ENCODE data around the gene LTBP2.

LTBP2 gene

DNA sequence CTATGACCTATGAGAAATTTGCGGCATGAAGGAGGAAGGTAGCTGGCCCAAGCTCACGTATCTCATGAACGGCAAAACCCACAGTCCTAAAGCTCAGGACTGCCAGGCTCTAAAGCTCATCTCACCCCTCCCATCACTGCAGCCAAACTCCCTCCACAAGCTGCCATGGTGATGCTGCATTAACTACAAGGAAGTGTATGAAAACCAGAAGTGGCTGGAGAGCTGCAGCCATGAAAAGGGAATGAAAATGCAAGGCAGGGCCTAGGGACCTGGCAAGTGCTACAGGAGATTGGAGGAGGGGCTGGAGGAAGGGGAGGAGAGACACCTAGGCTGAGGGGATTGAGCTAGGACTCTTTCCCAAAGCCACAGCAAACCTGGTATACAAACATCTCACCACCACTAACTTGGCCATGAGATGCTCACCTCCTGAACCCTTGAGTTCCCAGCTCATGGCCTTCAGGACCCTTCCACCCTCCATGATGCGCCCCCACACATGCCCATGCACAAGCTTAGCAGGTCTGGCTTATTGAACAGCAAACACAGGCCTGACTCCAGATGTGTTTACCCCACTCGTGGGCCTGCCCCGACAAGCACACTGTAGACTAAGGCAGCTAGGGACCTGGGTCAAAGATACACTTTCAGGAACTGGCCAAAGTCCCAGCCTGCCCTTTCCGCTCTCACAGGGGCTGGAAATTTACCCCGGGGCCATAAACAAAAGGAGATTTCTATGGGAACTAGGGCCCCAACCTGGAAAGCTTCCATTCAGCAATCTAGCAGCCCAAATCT is 42.0 kb downstream of the LTBP2 start:
- DNase-seq: no peak

GRCh38 chr14:74569387-74569786 is 42.6 kb downstream of the LTBP2 start:
- no peak for DNase-seq

DNA sequence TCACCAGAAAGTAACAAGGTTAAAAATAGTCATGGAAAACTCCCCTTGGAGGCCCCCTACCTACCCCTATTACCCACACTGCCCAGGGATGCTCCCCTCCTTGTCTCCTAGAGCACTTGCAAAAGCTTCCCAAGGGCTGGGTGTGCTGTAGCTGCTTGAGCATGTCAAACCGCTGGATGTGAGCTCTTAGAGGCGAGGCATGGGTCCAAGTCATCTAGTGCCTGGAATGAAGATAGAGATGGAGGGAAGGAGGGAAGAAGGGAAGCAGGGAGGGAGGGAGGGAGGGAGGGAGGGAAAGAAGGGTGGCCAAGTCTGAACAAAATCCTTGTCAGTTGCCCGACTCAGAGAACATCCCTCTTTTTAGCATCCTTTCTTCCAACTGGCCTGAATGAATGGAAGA is 43.1 kb downstream of the LTBP2 start:
- DNase-seq: no peak

- no peak for DNase-seq
Measured at GRCh38 chr14:74568380-74568649, 43.7 kb downstream of the LTBP2 start.

DNA sequence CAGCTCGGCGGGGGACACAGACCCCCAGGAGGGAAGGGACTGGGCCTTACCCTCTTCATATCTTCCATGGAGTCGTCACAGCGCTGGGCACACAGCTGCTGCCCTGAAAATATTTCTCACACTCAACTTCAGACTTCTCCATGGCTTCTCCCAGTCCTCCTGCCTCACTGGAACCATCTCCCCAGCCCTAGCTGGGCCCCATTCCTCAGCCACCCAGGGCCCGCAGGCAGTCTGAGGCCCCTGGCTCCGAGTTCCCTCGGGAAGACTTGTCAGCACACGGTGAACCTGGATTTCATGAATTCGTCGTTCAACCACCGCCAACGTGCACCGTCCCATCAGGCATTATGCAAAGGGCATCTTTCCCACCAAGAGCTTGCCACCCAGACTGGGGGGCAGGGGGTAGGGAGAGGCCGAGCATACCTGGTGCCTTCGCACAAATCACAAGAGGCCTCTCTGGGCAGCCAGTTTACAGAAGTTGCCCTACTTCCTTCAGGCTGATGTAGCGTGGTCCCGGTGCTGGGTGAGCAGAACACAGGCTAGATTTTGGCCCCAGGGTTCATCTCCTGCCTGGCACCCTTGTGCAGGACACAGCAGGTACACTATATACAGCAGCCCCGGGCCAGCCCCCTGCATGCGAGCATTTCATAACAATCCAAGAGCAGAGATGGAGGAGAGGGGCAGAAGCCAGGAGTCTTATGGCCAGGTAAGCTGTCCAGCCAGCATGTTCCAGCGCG is 44.2 kb downstream of the LTBP2 start:
- no peak for DNase-seq

DNA sequence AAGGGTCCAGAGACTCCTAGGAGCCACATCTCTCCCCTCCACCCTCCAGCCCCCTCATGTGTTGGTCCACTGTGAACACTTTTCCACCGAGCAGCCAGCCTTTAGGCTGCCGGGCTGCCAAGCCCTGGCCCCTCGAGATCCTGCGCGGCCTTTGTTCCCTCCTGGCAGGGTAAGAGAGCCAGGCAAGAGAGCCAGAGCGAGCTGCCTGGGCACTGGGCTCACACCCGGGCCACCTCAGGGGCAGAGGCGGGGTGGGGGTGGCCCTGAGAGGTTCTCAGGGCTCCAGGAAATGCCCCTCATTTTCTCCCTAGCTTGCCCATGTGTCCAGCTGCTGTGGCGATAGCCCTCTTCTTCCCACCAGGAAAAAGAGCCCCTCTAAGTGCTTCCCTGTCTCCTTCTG is 44.8 kb downstream of the LTBP2 start:
- no peak for DNase-seq

- no peak for DNase-seq
Measured at GRCh38 chr14:74566174-74567141, 45.6 kb downstream of the LTBP2 start.

DNA sequence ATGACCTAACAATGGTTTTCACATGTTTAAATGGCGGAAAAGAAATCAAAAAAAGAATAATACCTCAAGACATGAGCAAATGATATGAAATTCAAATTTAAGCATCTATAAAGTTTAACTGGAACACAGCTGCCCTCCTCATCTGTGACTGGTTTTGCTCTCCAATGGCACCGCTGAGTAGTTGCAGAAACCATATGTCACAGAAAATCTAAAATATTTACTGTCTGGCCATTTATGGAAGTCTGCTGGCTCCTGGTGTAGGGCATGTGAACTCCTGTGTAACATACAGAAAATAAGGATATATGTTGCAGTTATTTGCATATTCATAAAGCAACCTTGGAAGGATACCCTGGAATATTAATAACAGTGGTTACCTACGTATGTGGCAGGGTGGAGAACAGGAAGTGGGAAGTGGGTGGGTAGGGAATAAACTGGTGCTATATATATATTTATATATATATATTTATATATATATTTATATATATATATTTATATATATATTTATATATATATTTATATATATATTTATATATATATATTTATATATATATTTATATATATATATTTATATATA is 48.4 kb downstream of the LTBP2 start:
- no peak for DNase-seq

- DNase-seq: no peak
Measured at GRCh38 chr14:74563233-74563585, 48.8 kb downstream of the LTBP2 start.

DNA sequence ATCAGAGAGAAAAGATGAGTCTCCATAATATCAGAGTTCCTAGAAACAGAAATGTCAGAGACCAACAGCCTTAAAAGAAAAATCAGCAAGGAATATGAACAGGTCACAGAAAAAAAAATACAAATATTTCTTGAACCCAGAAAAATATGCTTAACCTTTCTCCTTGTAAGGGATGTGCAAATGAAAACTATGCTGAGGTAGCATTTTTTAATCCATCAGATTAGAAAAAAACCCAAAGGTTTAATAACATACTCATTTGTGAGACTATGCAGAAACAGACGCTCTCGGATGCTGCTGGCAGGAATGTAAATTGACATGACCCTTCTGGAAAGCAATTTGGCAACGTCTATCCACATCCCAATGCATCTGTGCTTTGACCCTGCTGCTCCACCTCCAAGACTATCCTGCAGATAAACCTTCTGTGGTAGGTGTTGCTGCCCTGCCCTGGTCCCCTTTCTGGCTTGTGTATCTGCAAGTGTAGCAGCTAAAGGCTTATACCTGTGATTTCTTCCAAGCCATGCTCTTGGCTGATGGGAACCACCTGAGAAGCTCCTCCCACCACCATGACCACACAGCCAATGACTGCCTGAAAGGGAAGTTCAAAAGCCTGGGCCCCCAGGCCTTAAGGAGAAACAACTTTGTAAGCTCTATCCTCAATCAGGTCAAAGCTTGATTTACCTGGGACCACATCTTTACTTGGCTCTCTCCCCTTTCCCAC is 49.4 kb downstream of the LTBP2 start:
- no peak for DNase-seq

DNA sequence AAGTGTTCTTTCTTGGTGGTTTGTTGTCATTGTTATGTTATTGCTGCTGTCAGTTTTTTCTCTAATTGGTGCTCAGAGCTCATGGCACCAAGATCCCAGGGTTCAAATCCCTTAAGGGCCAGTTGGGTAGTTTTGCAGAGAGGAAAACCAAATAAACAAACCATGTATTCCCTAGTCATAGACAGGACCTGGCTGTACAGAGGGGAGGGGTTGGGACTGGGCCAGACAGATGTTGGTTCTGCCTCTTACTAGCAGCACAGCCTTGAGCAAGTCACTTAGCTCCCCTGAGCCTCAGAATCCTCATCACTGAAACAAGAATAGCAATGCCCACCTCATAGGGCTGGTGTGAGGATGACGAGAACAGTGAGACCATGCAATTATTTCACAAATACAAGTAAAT is 53.4 kb downstream of the LTBP2 start:
- no peak for DNase-seq

- DNase-seq: no peak
Measured at GRCh38 chr14:74557691-74558090, 54.3 kb downstream of the LTBP2 start.

GRCh38 chr14:74555476-74556050 is 56.5 kb downstream of the LTBP2 start:
- DNase-seq: no peak

DNA sequence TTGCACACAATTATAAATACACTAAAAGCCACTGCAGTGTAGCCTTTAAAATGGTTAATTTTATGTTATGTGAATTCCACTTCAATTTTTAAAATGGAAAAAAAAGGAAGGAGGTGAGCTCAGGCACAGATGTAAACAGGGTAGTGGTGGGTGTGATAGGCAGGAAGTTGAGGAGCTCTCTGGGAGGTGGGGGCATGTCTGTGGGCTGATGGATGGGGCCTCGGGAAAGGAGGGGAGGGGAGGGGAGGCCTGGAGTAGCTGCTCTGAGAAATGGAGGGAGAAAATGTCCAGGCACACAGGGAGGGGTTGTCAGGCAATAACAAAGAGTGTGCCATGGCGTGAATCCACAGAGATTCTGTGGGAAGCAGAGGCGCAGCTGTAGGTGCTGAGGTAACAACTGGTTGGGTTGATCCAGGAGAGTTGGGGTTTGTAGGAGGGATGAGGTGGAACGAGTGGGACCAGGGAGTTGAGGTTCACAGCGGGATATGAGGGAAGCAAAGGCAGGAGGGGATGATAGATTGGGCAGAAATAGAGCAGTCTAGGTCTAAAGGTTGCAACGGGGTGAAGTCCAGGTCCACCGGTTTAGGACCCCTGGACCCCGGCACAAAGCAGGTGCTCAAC is 57.2 kb downstream of the LTBP2 start:
- DNase-seq: no peak

DNA sequence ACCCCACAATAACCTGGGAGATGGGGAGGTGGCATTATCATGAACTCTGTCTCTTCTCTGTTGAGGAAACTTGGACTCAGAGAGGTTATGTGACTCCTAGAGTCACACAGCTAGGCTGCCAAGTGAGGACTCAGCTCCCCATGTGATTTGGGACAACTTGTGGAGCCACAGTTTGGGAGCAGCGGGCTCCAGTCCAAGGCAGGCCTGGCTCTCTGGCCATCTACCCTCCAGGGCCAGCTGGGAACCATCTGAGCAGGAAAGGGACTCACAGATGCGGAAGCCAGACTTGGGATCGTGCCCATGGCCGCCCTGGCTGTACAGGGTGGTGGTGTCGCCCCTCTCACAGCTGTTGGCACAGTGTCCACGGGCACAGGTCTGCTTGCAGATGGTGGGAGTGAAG is 59.4 kb downstream of the LTBP2 start:
- DNase-seq: no peak

GRCh38 chr14:74551431-74552371 is 60.3 kb downstream of the LTBP2 start:
- DNase-seq: no peak

DNA sequence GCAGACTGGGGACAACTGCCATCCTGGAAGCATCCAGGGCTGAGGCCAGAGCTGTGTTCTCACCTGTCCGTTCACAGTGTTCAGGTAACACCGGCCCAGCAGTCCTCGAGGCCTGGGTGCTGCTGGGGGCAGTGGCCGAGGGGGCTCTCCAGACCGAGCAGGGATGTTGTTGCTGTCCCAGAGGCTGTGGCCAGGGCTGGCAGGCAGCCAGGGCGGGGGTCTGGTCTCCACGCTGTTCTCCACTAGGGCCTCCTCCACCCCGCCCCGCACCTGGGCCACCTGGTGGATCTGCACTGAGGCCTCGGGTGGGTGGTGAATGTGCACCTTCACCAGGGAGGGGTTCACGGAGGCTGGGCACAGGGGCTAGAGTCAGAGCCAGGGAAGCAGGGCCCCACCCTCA is 61.0 kb downstream of the LTBP2 start:
- no peak for DNase-seq

DNA sequence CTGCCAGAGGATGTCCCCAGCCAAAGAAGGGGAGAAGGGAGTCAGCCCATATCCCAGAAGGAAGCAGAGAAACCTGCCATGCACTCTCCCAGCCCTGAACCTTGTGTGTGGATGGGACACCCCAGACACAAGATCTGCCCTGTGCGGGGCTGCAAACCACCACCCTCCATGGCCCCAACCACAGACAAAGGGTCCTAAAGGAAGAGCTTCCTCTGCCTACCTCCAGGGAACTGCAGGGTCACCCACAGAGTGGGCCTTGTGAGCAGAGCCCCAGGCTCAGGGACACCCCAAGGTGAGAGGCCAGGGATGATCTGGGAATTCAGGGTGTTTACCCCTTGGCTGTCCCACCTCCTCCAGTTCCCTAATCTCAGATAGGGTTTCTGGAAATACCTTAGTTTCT is 62.0 kb downstream of the LTBP2 start:
- no peak for DNase-seq

DNA sequence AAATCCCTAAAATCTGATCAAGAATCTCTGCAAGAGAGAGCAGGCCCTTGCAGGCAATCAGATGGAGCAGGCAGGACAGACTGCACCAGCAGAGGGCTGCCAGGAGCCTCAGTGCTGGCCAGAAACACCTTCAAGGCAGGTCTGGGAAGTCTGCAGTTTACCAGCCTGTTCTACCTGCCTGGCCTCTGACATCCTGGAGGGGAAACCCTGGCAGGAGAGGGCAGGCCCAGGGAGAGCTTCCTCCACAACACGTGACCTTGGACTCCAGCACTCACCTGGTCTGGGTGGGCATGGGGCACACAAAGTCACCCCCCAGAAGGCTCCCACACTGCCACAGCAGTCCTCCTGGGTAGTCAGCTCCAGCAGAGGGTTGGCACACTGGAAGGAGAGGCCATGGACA is 62.4 kb downstream of the LTBP2 start:
- no peak for DNase-seq

DNA sequence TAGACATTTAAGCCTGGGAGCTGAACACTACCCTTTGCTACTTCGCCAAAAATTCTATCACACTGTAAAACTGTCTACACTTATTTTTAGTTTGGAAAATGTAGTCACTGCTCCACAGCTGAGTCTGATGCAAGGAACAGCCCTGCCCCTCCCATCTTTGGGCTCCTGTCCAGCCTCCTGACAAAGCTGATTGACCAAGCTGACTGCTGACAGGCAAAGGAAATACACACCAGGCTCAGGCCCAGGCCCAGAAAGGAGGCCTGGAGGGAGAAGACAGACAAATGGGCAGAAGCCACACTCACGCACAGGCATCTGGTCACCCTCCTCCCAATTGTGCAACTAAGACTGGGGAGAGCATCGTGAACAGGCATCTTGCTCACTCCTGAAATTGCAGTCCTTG is 63.2 kb downstream of the LTBP2 start:
- DNase-seq: no peak
